Activated naive CD4-positive, alpha-beta T cell treated with anti-CD3 and anti-CD28 coated beads for 36 hours (primary cell): ENCODE measurements around the gene CFAP65. TPM values are rescaled to one million over a fixed set of nuclear protein-coding genes. Genes with fewer than 3 reads are reported as not detected.

Experiments
- CTCF ChIA-PET: fragments of 350-600 bp; sonication (Branson Sonifier 250); formaldehyde crosslinking; loops from one replicate; lab custom pipeline; 2021; ENCODE audit warnings: antibody characterized with exemption; lab: Charles Lee
- DNase-seq: peaks from one replicate; pipeline ENCODE4 v3.0.0-alpha.2; 2020
- H3K27ac Mint-ChIP-seq: one replicate; pipeline ENCODE4 v1.8.0; 2021; ENCODE audit warnings: mild to moderate bottlenecking, mixed read lengths
- H3K27me3 Mint-ChIP-seq: one replicate; pipeline ENCODE4 v1.8.0; 2021; ENCODE audit warnings: low read depth, mixed read lengths
- H3K36me3 Mint-ChIP-seq: one replicate; pipeline ENCODE4 v1.8.0; 2021; ENCODE audit warnings: low read depth, mixed read lengths
- H3K4me1 Mint-ChIP-seq: one replicate; pipeline ENCODE4 v1.8.0; 2021; ENCODE audit warnings: low read depth, mixed read lengths
- H3K4me3 Mint-ChIP-seq: one replicate; pipeline ENCODE4 v1.8.0; 2021; ENCODE audit warnings: mild to moderate bottlenecking, moderate library complexity, mixed read lengths
- H3K9me3 Mint-ChIP-seq: one replicate; pipeline ENCODE4 v1.8.0; 2021; ENCODE audit warnings: mixed read lengths
- intact Hi-C: fragments of 100-400 bp; cut with micrococcal nuclease; formaldehyde crosslinking; loops from one replicate; pipeline ENCODE4 v1.15.1; 2023
- total RNA-seq, 2 experiments: library from RNA; stranded (reverse); gene quantifications; one replicate each; pipeline ENCODE4 v1.2.3, GENCODE V29; 2021

CFAP65 gene
- total RNA-seq, 2 experiments from 2014 or later, result not detected

- Mint-ChIP-seq H3K4me1 (peaks cover 14% of the 10 kb centered on the region), H3K36me3 (no peaks in the 10 kb centered on the region), H3K9me3 (no peaks in the 10 kb centered on the region), H3K4me3 (no peak overlapping the region), H3K27me3 (peaks cover 78% of the 10 kb centered on the region), H3K27ac (no peak overlapping the region)
- intact Hi-C loops, result loop anchor here (1.0 kb wide), 1 partner anchor 13 kb away; no protein-coding TSS in a partner anchor
- DNase-seq, result no peak
- CTCF ChIA-PET, result interaction anchor here (0.7 kb wide), 1 partner anchor 65 kb away, joined by 3 read pairs; no protein-coding TSS in a partner anchor
These were observed 48.5 kb downstream of the CFAP65 start for GRCh38 chr2:218992703-218993344.

DNA sequence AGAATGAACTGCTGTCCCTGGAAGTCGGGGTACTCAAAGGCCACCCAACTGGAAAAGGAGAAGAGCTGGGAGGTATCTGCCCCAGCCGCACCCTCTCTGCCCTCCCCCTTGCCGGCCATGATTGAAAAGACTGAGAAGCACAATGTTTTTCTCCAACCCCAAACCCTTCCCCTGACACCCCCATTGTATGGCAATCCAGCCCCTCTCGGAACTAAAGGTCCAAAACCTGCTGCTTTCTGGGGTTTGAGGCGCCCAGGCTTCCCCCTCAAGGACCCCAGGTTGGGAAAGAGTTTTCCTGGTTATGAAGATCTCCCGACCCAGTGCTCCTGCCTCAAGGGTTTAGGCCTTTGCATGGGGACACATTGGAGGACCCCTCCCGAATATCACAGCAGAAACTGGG is 49.1 kb downstream of the CFAP65 start:
- CTCF ChIA-PET, result interaction anchor here (0.6 to 0.7 kb wide), 2 partner anchors 65 to 127 kb away, joined by 3 read pairs; no protein-coding TSS in a partner anchor
- no peak overlapping the region for H3K27ac Mint-ChIP-seq

GRCh38 chr2:218991674-218992168 is 49.6 kb downstream of the CFAP65 start:
- H3K4me3 Mint-ChIP-seq, result no peak overlapping the region
- no peak overlapping the region for H3K27ac Mint-ChIP-seq
- no peaks in the 10 kb centered on the region for H3K36me3 Mint-ChIP-seq
- H3K27me3 Mint-ChIP-seq, result peaks cover 82% of the 10 kb centered on the region
- H3K4me1 Mint-ChIP-seq, result peaks cover 14% of the 10 kb centered on the region
- CTCF ChIA-PET, result interaction anchor here (0.6 to 0.7 kb wide), 2 partner anchors 66 to 128 kb away, joined by 3 read pairs; no protein-coding TSS in a partner anchor
- H3K9me3 Mint-ChIP-seq, result no peaks in the 10 kb centered on the region
- intact Hi-C loops, result no loop called here
- no peak for DNase-seq

More for the DNA sequence above, 49.1 kb downstream of the CFAP65 start:
- Mint-ChIP-seq H3K4me1 (peaks cover 14% of the 10 kb centered on the region), H3K36me3 (no peaks in the 10 kb centered on the region), H3K9me3 (no peaks in the 10 kb centered on the region), H3K27me3 (peaks cover 81% of the 10 kb centered on the region), H3K4me3 (no peak overlapping the region)
- no peak for DNase-seq
- intact Hi-C loops, result no loop called here

DNA sequence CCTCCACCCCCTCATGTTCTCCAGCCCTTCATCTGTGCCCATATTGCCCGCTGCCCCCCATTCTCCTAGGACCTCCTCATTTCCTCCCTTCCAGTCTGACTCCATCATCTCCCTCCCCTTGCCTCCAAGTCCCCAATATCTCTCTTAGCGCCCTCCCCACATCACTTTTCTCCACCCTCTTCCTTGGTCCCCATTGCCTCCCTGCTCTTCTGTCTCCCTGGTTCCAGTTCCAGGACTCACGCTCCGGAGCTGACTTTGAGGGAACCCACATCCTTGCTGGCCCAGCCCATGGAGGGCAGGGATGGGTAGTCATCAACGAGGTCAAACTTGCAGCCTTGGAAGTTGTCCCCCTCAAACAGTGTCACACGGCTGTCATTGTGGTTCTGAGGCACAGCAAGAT is 50.7 kb downstream of the CFAP65 start:
- H3K27me3 Mint-ChIP-seq, result peaks cover 83% of the 10 kb centered on the region
- no peak overlapping the region for H3K27ac Mint-ChIP-seq
- peaks cover 15% of the 10 kb centered on the region for H3K4me1 Mint-ChIP-seq
- H3K9me3 Mint-ChIP-seq, result no peaks in the 10 kb centered on the region
- CTCF ChIA-PET, result interaction anchor here (1.6 to 2.2 kb wide), 2 partner anchors 10 to 18 kb away, joined by 3 to 16 read pairs; no protein-coding TSS in a partner anchor
- no peak overlapping the region for H3K4me3 Mint-ChIP-seq
- intact Hi-C loops, result no loop called here
- DNase-seq, result no peak
- no peaks in the 10 kb centered on the region for H3K36me3 Mint-ChIP-seq

DNA sequence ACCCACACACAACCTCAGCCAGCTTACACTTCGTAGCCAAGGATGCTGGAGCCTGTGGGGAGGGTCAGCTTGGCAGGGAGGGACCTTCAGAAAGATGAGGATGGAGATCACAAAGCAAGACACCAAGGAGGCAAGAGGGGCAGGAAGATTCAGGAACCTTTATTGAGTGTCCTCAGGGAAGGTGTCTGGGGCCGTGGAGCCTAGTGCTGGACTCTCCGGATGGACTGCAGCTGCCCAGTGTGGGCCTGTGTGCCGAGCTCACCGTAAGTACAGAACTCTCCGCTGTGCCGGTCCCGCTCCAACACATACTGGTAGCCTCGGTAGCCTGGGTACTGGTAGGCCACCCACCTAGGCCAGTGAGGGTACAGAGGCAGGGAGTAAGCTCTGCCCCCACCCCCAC is 51.3 kb downstream of the CFAP65 start:
- CTCF ChIA-PET, result interaction anchor here (1.6 to 2.2 kb wide), 2 partner anchors 10 to 19 kb away, joined by 3 to 16 read pairs; no protein-coding TSS in a partner anchor

GRCh38 chr2:218988650-218989049 is 52.7 kb downstream of the CFAP65 start:
- Mint-ChIP-seq H3K9me3 (no peaks in the 10 kb centered on the region), H3K4me3 (no peak overlapping the region), H3K27ac (no peak overlapping the region), H3K36me3 (no peaks in the 10 kb centered on the region), H3K4me1 (peaks cover 14% of the 10 kb centered on the region), H3K27me3 (peaks cover 79% of the 10 kb centered on the region)
- CTCF ChIA-PET, result interaction anchor here (0.9 to 1.2 kb wide), 4 partner anchors 10 to 143 kb away, joined by 3 read pairs; no protein-coding TSS in a partner anchor
- intact Hi-C loops, result no loop called here
- no peak for DNase-seq

More for the DNA sequence above, 51.3 kb downstream of the CFAP65 start:
- Mint-ChIP-seq H3K36me3 (no peaks in the 10 kb centered on the region), H3K27ac (no peak overlapping the region), H3K4me1 (peaks cover 15% of the 10 kb centered on the region), H3K9me3 (no peaks in the 10 kb centered on the region), H3K27me3 (peaks cover 80% of the 10 kb centered on the region), H3K4me3 (no peak overlapping the region)
- intact Hi-C loops, result no loop called here
- DNase-seq, result no peak

DNA sequence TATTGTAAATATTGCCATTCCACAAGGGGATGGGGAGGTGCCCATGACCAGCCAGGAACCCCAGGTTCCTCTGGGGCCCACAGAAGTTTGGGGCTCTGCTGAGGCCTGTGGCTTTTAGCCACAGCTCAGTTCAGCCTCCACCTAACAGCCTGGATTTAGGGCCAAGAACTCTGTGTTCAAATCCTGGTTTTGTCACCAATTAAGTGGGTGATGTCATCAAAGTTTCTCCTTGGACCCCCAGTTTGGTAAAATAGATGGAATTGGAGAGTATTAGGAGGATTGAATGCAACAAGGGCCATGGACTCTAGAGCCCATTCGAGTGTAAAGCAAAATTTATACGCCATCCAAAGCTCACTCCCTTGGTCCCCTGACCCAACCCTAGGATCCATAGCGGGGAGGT is 53.2 kb downstream of the CFAP65 start:
- H3K4me3 Mint-ChIP-seq, result no peak overlapping the region
- intact Hi-C loops, result no loop called here
- no peak for DNase-seq
- CTCF ChIA-PET, result interaction anchor here (0.9 to 1.2 kb wide), 4 partner anchors 10 to 144 kb away, joined by 3 read pairs; no protein-coding TSS in a partner anchor
- H3K36me3 Mint-ChIP-seq, result no peaks in the 10 kb centered on the region
- no peak overlapping the region for H3K27ac Mint-ChIP-seq
- peaks cover 83% of the 10 kb centered on the region for H3K27me3 Mint-ChIP-seq
- peaks cover 16% of the 10 kb centered on the region for H3K4me1 Mint-ChIP-seq
- H3K9me3 Mint-ChIP-seq, result no peaks in the 10 kb centered on the region

GRCh38 chr2:218986148-218986761 is 55.1 kb downstream of the CFAP65 start:
- peaks cover 24% of the 10 kb centered on the region for H3K4me1 Mint-ChIP-seq
- no peak overlapping the region for H3K27ac Mint-ChIP-seq
- DNase-seq, result no peak
- intact Hi-C loops, result no loop called here
- CTCF ChIA-PET, result interaction anchor here (0.6 kb wide), 1 partner anchor 49 kb away, joined by 3 read pairs; no protein-coding TSS in a partner anchor
- H3K4me3 Mint-ChIP-seq, result no peak overlapping the region
- peaks cover 82% of the 10 kb centered on the region for H3K27me3 Mint-ChIP-seq
- H3K9me3 Mint-ChIP-seq, result no peaks in the 10 kb centered on the region
- no peaks in the 10 kb centered on the region for H3K36me3 Mint-ChIP-seq

GRCh38 chr2:218985325-218986091 is 55.8 kb downstream of the CFAP65 start:
- Mint-ChIP-seq H3K9me3 (no peaks in the 10 kb centered on the region), H3K27ac (no peak overlapping the region), H3K4me3 (no peak overlapping the region), H3K27me3 (peaks cover 79% of the 10 kb centered on the region), H3K36me3 (no peaks in the 10 kb centered on the region), H3K4me1 (peaks cover 28% of the 10 kb centered on the region)
- CTCF ChIA-PET, result interaction anchor here (1.2 kb wide), 1 partner anchor 11 kb away, joined by 3 read pairs; no protein-coding TSS in a partner anchor
- intact Hi-C loops, result no loop called here
- no peak for DNase-seq

- DNase-seq, result no peak
- intact Hi-C loops, result no loop called here
- peaks cover 31% of the 10 kb centered on the region for H3K4me1 Mint-ChIP-seq
These were observed 56.3 kb downstream of the CFAP65 start, which contains the start of gene FEV for GRCh38 chr2:218985021-218985324. FEV (minus strand) TSS chr2:218985184; CDS start chr2:218985075, 109 bp downstream.

GRCh38 chr2:218984239-218985020 is 56.9 kb downstream of the CFAP65 start:
- intact Hi-C loops, result no loop called here

More at GRCh38 chr2:218985021-218985324, 56.3 kb downstream of the CFAP65 start, which contains the start of gene FEV:
- Mint-ChIP-seq H3K4me3 (peak within 1 kb of the TSS; percentile 18), H3K27me3 (peaks cover 78% of the 10 kb centered on the region), H3K9me3 (no peaks in the 10 kb centered on the region), H3K36me3 (no peaks in the 10 kb centered on the region), H3K27ac (no peak within 1 kb of the TSS)
- CTCF ChIA-PET, result interaction anchor here (0.5 to 1.2 kb wide), 2 partner anchors 11 to 335 kb away, joined by 3 read pairs; no protein-coding TSS in a partner anchor

More at GRCh38 chr2:218984239-218985020, 56.9 kb downstream of the CFAP65 start:
- no peaks in the 10 kb centered on the region for H3K36me3 Mint-ChIP-seq
- H3K27ac Mint-ChIP-seq, result no peak overlapping the region
- H3K4me3 Mint-ChIP-seq, result peak overlapping the region; percentile 18
- H3K27me3 Mint-ChIP-seq, result peaks cover 75% of the 10 kb centered on the region
- H3K4me1 Mint-ChIP-seq, result peaks cover 33% of the 10 kb centered on the region
- CTCF ChIA-PET, result interaction anchor here (0.5 to 1.2 kb wide), 2 partner anchors 10 to 334 kb away, joined by 3 read pairs; no protein-coding TSS in a partner anchor
- no peaks in the 10 kb centered on the region for H3K9me3 Mint-ChIP-seq
- DNase-seq, result no peak
